H1 (cell line): Measurements from ENCODE around the gene IL19. TPM values are rescaled to one million over a fixed set of nuclear protein-coding genes. Genes with fewer than 3 reads are reported as not detected.

ENCODE experiments used
- GABPA ChIP-seq: IDR thresholded peaks from 2 replicates; pipeline ENCODE4 v1.6.1; 2011; ENCODE audit warnings: mild to moderate bottlenecking, low read length, moderate library complexity, borderline replicate concordance; ENCODE audit not compliant: insufficient read depth
- TBP ChIP-seq: IDR thresholded peaks from 2 replicates; pipeline ENCODE4 v1.6.1; 2011; ENCODE audit warnings: low read depth, low read length, improper control_type of control experiment
- polyA plus RNA-seq, 7 experiments: library from polyadenylated mRNA; depleted of rRNA in 3 of 7; stranded (reverse) in 5 of 7; unstranded in 2 of 7; fragments of >200 nt in 5 of 7; fragments of 200-250 nt in 2 of 7; gene quantifications; 1 replicate in 5 of 7; 2 replicates in 1 of 7; 4 replicates in 1 of 7; pipeline versions ENCODE4 v1.2.1 to v1.2.3, GENCODE V29; 2011 to 2013; ENCODE audit warnings: missing spikeins in 2 of 7, mixed read lengths in 2 of 7
- total RNA-seq: library from RNA; stranded (reverse); fragmentation: NEBNext Ultra II Directional; extraction: Animal tissue kit (Norgen Biotek cat#: 25700); gene quantifications from 2 replicates; pipeline ENCODE4 v1.2.1, GENCODE V29; 2021

Gene IL19
- total and polyA plus RNA-seq, 2 of the 8 experiments (the other 6 are each of a cell fraction or from before 2014, with no cell fraction given) = not detected

DNA sequence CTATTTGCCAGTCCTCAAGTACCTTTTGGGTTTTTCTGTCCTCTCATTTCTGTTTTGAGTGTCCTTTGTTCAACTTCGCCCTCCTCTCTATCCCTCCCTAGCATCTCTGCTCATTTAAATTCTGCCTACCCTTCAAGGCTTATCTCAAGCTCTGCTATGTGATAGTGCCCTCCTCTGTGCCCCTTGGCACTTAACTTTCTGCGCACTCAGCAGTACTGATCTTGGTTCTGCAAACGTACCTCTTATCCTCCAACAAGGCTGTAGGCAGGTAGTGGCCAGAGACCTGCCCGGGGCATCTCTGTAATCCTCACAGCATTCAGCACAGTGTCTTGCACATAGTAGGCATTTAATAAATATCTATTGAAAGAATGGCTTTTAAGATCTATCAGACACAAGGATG, 89.6 kb downstream of the IL19 start (continued):
- TF ChIP-seq TBP (no peak), GABPA (no peak)
